A673 (cell line): ENCODE measurements around the gene RER1. TPM values are rescaled to one million over a fixed set of nuclear protein-coding genes. Genes with fewer than 3 reads are reported as not detected.

Experiments used
- BruUV-seq: library from RNA; stranded (reverse); fragments of 400-500 nt; replicated peaks from 2 replicates; lab custom pipeline; 2021; lab: Mats Ljungman, UMichigan
- CTCF ChIA-PET: fragments of 300-600 bp; sonication (Branson Sonifier 250); formaldehyde crosslinking; loops from one replicate; lab custom pipeline; 2022; ENCODE audit warnings: antibody characterized with exemption; lab: Charles Lee
- POLR2A ChIA-PET: fragments of 300-600 bp; sonication (Branson Sonifier 250); formaldehyde crosslinking; loops from one replicate; lab custom pipeline; 2022; ENCODE audit warnings: antibody characterized with exemption; ENCODE audit not compliant: low non-redundant PET; lab: Charles Lee
- DNase-seq: peaks from one replicate; pipeline ENCODE4 v3.0.0-alpha.2; 2015; ENCODE audit warnings: low spot score
- H3K27ac ChIP-seq: fragments of 200-600 bp; sonication (generic); 2 replicates; pipeline ENCODE4 v1.5.1; 2016; ENCODE audit warnings: mixed run types, low read depth, mild to moderate bottlenecking, mixed read lengths, antibody characterized with exemption, low read length; ENCODE audit not compliant: poor library complexity, severe bottlenecking
- H3K27me3 ChIP-seq: fragments of 200-600 bp; sonication (generic); replicated peaks from 2 replicates; pipeline ENCODE4 v1.6.1; 2017; ENCODE audit warnings: mixed run types, low read depth, mild to moderate bottlenecking, mixed read lengths, antibody characterized with exemption, low read length; ENCODE audit not compliant: insufficient read depth, poor library complexity
- H3K36me3 ChIP-seq: fragments of 200-600 bp; sonication (generic); 2 replicates; pipeline ENCODE4 v1.6.1; 2016; ENCODE audit warnings: mixed run types, mild to moderate bottlenecking, mixed read lengths, antibody characterized with exemption, low read length; ENCODE audit not compliant: insufficient read depth, poor library complexity, severe bottlenecking
- H3K4me1 ChIP-seq: fragments of 200-600 bp; sonication (generic); 2 replicates; pipeline ENCODE4 v1.6.1; 2017; ENCODE audit warnings: mixed run types, mild to moderate bottlenecking, mixed read lengths, antibody characterized with exemption, low read length; ENCODE audit not compliant: insufficient read depth, poor library complexity, severe bottlenecking
- H3K4me3 ChIP-seq: fragments of 200-600 bp; sonication (generic); 2 replicates; pipeline ENCODE4 v1.5.1; 2016; ENCODE audit warnings: low read depth, mixed run types, mild to moderate bottlenecking, mixed read lengths, low read length; ENCODE audit not compliant: poor library complexity, severe bottlenecking
- H3K9me3 ChIP-seq: fragments of 200-600 bp; sonication (generic); 2 replicates; pipeline ENCODE4 v1.6.1; 2016; ENCODE audit warnings: mixed run types, low read depth, mild to moderate bottlenecking, mixed read lengths, antibody characterized with exemption, low read length; ENCODE audit not compliant: poor library complexity, severe bottlenecking
- CTCF ChIP-seq: fragments of 300-800, 200-600 bp; sonication (generic); conservative IDR thresholded peaks from 2 replicates; pipeline ENCODE4 v1.5.1; 2017; ENCODE audit warnings: low read depth, mild to moderate bottlenecking, antibody characterized with exemption, low read length, moderate library complexity, mixed read lengths
- EZH2 ChIP-seq: fragments of 200-600 bp; sonication (generic); IDR thresholded peaks from 2 replicates; pipeline ENCODE4 v1.6.1; 2017; ENCODE audit warnings: borderline replicate concordance, low read depth, mild to moderate bottlenecking, mixed read lengths, antibody characterized with exemption, low read length; ENCODE audit not compliant: poor library complexity, severe bottlenecking
- intact Hi-C: fragments of 100-400 bp; cut with micrococcal nuclease; formaldehyde crosslinking; loops from one replicate; pipeline ENCODE4 v1.10.0; 2022; ENCODE audit not compliant: unreplicated experiment
- total RNA-seq: library from RNA; stranded (reverse); gene quantifications from 2 replicates; pipeline ENCODE4 v1.2.3, GENCODE V29; 2021

The RER1 gene
- total RNA-seq, 1 experiment from 2014 or later = 154 TPM

DNA sequence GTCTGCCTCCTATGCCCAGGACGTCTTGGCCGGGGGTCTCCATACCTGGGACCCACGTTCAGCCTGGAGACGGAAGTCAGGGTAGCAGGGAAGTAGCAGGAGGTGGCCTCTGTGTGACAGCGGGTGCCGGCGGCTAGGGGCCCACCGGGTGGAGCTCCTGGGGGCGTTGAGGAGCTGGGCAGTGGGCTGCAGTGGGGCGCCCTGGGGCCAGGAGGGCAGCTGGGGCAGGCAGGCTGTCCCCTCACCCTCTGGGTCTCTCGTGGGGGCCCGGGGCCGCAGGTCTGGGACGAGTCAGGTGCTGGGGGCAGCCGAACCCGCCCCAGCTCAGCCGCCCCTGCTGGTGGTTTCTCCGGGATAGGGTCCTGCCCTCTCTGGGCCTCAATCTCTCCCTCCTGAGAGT lies 35.4 kb downstream of the RER1 start:
- intact Hi-C loops = no loop called here
- no peaks in the 10 kb centered on the region for H3K36me3 ChIP-seq
- no TSS peak for BruUV-seq
- no peaks in the 10 kb centered on the region for H3K9me3 ChIP-seq
- ChIA-PET POLR2A (no interaction called here), CTCF (no interaction called here)
- no peak for TF ChIP-seq CTCF
- TF ChIP-seq EZH2 = no peak
- peaks cover 26% of the 10 kb centered on the region for H3K27me3 ChIP-seq
- no peak for DNase-seq
- H3K27ac ChIP-seq = no peak overlapping the region
- no peak overlapping the region for H3K4me3 ChIP-seq
- no peaks in the 10 kb centered on the region for H3K4me1 ChIP-seq

- intact Hi-C loops = no loop called here
- no TSS peak for BruUV-seq
- TF ChIP-seq CTCF (no peak), EZH2 (no peak)
- POLR2A ChIA-PET = no interaction called here
- H3K4me1 ChIP-seq = no peaks in the 10 kb centered on the region
- H3K36me3 ChIP-seq = no peaks in the 10 kb centered on the region
- CTCF ChIA-PET = interaction anchor here (0.5 kb wide), 1 partner anchor 13 kb away, joined by 3 read pairs; no protein-coding TSS in a partner anchor
- H3K4me3 ChIP-seq = no peak overlapping the region
- H3K27ac ChIP-seq = no peak overlapping the region
- H3K27me3 ChIP-seq = peaks cover 27% of the 10 kb centered on the region
- H3K9me3 ChIP-seq = no peaks in the 10 kb centered on the region
- DNase-seq = no peak
These were observed 36.3 kb downstream of the RER1 start for GRCh38 chr1:2427976-2428375.

DNA sequence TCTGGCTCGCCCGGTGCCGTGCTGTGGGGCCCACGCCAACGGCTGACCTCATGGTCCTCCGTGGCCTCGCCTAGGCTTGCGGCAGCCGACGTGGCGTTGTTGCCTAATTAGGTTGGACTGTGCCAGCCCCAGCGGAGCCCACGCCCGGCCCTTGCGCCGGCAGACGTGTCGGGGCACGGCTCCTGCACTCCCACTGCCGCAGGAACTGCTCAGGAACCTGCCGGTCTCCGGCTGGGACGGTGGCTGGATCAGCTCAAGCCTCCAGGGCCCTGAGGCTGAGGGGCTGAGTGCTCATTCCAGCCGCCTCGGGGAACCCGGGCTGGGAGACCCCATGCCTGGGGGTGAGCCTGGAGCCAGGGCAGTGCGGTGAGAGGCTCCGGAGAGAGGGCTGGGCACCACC lies 36.8 kb downstream of the RER1 start:
- ChIA-PET CTCF (interaction anchor here (0.5 kb wide), 1 partner anchor 13 kb away, joined by 3 read pairs; no protein-coding TSS in a partner anchor), POLR2A (no interaction called here)
- Histone ChIP-seq H3K36me3 (no peaks in the 10 kb centered on the region), H3K27me3 (peaks cover 28% of the 10 kb centered on the region), H3K4me3 (no peak overlapping the region), H3K9me3 (no peaks in the 10 kb centered on the region), H3K27ac (no peak overlapping the region), H3K4me1 (no peaks in the 10 kb centered on the region)
- BruUV-seq = no TSS peak
- no peak for DNase-seq
- intact Hi-C loops = no loop called here
- TF ChIP-seq CTCF (no peak), EZH2 (no peak)
